HL-60 (cell line): ENCODE measurements around the gene AGPAT2.

Experiments used
- DNase-seq, 2 experiments: peaks; one replicate each; pipeline ENCODE4 v3.0.0-alpha.2; 2010 to 2020; ENCODE audit warnings: low read depth in 1 of 2, low spot score in 1 of 2
- H3K27ac ChIP-seq: fragments of 250-450 bp; sonication (Bioruptor Pico); replicated peaks from 2 replicates; pipeline ENCODE4 v1.5.1; 2020; ENCODE audit warnings: mild to moderate bottlenecking, moderate library complexity
- H3K27me3 ChIP-seq: fragments of 250-450 bp; sonication (Bioruptor Pico); 2 replicates; pipeline ENCODE4 v1.5.1; 2021; ENCODE audit warnings: mild to moderate bottlenecking, moderate library complexity; ENCODE audit not compliant: insufficient read depth, poor library complexity, severe bottlenecking
- H3K4me3 ChIP-seq: replicated peaks from 2 replicates; pipeline ENCODE4 v1.5.1; 2011; ENCODE audit warnings: mild to moderate bottlenecking, control low read depth, low read length; ENCODE audit not compliant: insufficient read depth
- GABPA ChIP-seq: IDR thresholded peaks from 2 replicates; pipeline ENCODE4 v1.6.1; 2012; ENCODE audit warnings: low read depth
- POLR2AphosphoS5 ChIP-seq: IDR thresholded peaks from 2 replicates; pipeline ENCODE4 v1.6.1; 2012; ENCODE audit warnings: low read depth
- SPI1 ChIP-seq: IDR thresholded peaks from 2 replicates; pipeline ENCODE4 v1.6.1; 2012; ENCODE audit warnings: low read depth, mild to moderate bottlenecking, borderline replicate concordance
- TF ChIP-seq, protein P1 (sequence below): IDR thresholded peaks from one replicate; pipeline ENCODE4 v1.5.1; 2011; ENCODE audit warnings: low read length, control low read depth, inconsistent platforms; ENCODE audit not compliant: insufficient read depth
- TF ChIP-seq, protein P2 (sequence below): IDR thresholded peaks from 2 replicates; pipeline ENCODE4 v1.6.1; 2012; ENCODE audit warnings: low read depth; ENCODE audit not compliant: insufficient replicate concordance

The AGPAT2 gene

DNA sequence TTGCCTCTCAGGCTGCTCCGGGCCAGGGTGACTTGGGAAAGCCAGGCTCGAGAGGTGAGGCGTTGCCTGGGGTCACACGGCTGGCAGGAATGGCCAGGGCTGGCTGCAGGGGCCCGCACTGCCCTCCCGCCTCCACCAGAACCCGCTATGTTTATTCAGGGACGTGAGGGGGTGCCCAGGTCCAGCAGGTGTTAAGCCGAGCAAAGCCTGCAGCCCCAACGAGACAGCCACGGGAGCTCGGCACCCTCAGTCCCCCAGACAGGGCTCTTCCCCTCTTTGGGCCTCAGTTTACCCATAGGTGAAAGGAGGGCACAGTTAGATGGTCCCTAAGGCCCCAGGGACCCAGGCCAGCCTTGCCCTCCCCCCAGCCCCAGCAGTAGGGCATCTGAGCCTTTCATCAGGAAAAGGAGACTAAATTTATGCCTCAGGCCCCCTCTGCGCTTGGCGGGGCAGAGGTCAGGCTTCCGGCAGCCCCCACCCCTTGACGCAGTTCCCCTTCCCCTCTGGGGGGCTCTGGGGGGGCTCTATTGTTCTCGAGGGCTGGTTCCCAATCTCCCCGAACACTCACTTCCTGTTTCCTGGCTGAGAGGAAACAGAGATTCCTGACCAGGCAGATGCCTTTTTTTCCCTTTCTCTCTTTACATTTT lies 31.6 kb downstream of the AGPAT2 start:
- Histone ChIP-seq H3K4me3 (no peak overlapping the region), H3K27me3 (peaks cover 27% of the 10 kb centered on the region), H3K27ac (no peak overlapping the region)
- TF ChIP-seq GABPA (no peak), POLR2AphosphoS5 (no peak), SPI1 (peak; percentile 73)
- no peak for DNase-seq

DNA sequence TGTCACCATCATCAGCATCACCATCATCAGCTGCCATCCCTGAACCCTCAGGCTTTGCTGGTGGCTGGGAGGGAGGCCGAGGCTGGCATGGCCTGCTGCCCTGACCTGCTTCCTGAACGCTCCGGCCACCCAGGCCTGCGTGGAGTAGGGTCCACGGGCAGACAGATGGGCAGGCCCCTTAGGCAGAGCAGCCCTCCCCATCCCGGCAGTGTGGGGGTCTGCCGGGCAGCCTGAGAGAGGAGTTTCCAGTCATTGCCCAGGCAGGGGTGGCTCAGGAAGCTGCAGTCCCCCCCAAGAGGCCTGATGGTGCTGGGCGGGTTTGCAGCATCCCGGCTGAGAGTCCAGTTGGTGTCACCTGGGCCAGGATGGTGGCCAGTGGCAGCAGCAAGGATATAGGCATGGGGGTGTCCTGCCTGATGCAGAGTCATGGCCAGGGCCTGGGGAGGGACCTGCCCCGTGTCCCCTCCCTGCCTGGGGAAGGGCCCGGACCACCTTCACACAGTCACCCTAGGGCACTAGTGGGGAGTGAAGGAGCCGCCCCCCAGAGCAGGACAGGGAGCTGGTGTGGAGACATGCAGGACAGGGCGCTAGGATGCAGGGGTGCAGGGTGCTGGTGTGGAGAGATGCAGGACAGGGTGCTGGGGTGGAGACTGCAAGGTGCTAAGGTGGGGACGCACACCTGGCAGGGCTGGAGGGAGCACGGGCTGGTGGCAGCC lies 32.3 kb downstream of the AGPAT2 start:
- H3K4me3 ChIP-seq: no peak overlapping the region
- DNase-seq: no peak
- no peak overlapping the region for H3K27ac ChIP-seq
- TF ChIP-seq, protein P1, sequence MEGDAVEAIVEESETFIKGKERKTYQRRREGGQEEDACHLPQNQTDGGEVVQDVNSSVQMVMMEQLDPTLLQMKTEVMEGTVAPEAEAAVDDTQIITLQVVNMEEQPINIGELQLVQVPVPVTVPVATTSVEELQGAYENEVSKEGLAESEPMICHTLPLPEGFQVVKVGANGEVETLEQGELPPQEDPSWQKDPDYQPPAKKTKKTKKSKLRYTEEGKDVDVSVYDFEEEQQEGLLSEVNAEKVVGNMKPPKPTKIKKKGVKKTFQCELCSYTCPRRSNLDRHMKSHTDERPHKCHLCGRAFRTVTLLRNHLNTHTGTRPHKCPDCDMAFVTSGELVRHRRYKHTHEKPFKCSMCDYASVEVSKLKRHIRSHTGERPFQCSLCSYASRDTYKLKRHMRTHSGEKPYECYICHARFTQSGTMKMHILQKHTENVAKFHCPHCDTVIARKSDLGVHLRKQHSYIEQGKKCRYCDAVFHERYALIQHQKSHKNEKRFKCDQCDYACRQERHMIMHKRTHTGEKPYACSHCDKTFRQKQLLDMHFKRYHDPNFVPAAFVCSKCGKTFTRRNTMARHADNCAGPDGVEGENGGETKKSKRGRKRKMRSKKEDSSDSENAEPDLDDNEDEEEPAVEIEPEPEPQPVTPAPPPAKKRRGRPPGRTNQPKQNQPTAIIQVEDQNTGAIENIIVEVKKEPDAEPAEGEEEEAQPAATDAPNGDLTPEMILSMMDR: no peak
- TF ChIP-seq POLR2AphosphoS5 (no peak), GABPA (no peak), SPI1 (no peak)
- TF ChIP-seq, protein P2, sequence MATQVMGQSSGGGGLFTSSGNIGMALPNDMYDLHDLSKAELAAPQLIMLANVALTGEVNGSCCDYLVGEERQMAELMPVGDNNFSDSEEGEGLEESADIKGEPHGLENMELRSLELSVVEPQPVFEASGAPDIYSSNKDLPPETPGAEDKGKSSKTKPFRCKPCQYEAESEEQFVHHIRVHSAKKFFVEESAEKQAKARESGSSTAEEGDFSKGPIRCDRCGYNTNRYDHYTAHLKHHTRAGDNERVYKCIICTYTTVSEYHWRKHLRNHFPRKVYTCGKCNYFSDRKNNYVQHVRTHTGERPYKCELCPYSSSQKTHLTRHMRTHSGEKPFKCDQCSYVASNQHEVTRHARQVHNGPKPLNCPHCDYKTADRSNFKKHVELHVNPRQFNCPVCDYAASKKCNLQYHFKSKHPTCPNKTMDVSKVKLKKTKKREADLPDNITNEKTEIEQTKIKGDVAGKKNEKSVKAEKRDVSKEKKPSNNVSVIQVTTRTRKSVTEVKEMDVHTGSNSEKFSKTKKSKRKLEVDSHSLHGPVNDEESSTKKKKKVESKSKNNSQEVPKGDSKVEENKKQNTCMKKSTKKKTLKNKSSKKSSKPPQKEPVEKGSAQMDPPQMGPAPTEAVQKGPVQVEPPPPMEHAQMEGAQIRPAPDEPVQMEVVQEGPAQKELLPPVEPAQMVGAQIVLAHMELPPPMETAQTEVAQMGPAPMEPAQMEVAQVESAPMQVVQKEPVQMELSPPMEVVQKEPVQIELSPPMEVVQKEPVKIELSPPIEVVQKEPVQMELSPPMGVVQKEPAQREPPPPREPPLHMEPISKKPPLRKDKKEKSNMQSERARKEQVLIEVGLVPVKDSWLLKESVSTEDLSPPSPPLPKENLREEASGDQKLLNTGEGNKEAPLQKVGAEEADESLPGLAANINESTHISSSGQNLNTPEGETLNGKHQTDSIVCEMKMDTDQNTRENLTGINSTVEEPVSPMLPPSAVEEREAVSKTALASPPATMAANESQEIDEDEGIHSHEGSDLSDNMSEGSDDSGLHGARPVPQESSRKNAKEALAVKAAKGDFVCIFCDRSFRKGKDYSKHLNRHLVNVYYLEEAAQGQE: no peak
- H3K27me3 ChIP-seq: peaks cover 27% of the 10 kb centered on the region

DNA sequence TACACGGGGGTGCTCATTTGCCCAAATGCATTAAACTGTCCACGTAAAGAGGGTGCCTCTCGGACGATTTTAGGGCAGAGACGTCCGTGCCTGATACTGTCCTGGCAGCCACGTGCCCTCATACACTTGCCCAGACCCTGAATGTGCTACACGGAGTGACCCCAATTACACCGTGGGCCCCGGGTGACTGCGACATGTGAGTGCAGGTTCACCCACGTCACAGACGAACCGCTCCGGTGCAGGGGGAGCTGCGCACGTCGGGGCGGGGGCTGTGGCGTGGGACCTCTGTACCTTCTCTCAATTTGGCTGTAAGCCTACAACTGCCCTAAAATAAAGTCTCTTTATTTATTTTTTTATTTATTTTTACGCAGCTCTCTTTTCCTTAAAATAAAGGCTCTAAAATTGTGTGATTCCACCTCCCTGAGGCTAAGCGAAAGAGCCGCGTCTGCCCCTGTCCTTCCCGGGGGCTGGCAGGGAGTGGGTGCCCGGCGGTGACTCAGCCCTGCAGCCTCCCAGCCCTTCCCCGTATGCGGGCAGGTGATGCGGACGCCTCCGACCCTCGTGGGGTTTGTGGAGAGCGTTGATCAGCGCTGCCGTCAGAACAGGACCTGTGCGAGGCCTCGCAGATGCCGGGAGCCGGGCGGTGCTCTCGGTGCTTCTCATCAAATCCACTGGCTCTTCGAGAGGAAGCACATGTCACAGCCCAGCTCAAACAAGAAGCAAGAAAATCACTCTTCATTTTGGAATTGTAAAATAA lies 33.8 kb downstream of the AGPAT2 start:
- no peak for TF ChIP-seq POLR2AphosphoS5
- TF ChIP-seq, protein P2: no peak
- TF ChIP-seq, protein P1: no peak
- no peak for TF ChIP-seq SPI1
- no peak for TF ChIP-seq GABPA
- peaks cover 17% of the 10 kb centered on the region for H3K27me3 ChIP-seq
- no peak for DNase-seq
- no peak overlapping the region for H3K4me3 ChIP-seq
- H3K27ac ChIP-seq: no peak overlapping the region

DNA sequence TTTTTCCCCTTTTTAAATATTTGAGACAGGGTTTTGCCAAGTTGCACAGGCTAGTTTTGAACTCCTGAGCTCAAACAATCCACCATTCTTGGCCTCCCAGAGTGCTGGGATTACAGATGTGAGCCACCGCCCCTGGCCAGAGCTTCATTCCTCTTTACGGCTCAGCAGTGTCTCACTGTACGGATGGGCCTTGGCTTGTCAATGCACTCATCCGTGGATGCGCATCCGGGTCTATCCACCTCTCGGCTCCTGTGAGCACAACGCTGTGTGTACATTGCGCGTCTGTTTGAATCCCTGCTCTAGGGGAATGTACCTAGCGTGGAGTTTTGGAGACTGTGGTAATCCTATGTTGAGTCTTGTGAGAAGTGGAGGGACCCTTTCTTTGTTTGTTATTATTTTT lies 35.4 kb downstream of the AGPAT2 start:
- no peak for DNase-seq
- Histone ChIP-seq H3K27me3 (peaks cover 5% of the 10 kb centered on the region), H3K27ac (no peak overlapping the region), H3K4me3 (no peak overlapping the region)
- TF ChIP-seq POLR2AphosphoS5 (no peak), GABPA (no peak), SPI1 (no peak)
- TF ChIP-seq, protein P2: no peak
- TF ChIP-seq, protein P1: no peak
